Calu3 (cell line): ENCODE results near the gene STRN. TPM values are rescaled to one million over a fixed set of nuclear protein-coding genes. Genes with fewer than 3 reads are reported as not detected.

Experiments
- BruUV-seq: library from RNA; stranded (reverse); fragments of 400-500 nt; replicated peaks from 2 replicates; lab custom pipeline; 2021; lab: Mats Ljungman, UMichigan
- CTCF ChIA-PET: fragments of 300-600 bp; sonication (Branson Sonifier 250); formaldehyde crosslinking; loops from one replicate; lab custom pipeline; 2022; ENCODE audit warnings: antibody characterized with exemption; lab: Charles Lee
- DNase-seq: peaks from one replicate; pipeline ENCODE4 v3.0.0; 2022
- H3K27ac Mint-ChIP-seq: one replicate; pipeline ENCODE4 v1.8.0; 2022; ENCODE audit warnings: mixed read lengths; ENCODE audit not compliant: unreplicated experiment
- H3K27me3 Mint-ChIP-seq: one replicate; pipeline ENCODE4 v1.8.0; 2022; ENCODE audit warnings: mixed read lengths; ENCODE audit not compliant: unreplicated experiment
- H3K36me3 Mint-ChIP-seq: one replicate; pipeline ENCODE4 v1.8.0; 2022; ENCODE audit warnings: mild to moderate bottlenecking, moderate library complexity, mixed read lengths; ENCODE audit not compliant: insufficient read depth, unreplicated experiment
- H3K4me1 Mint-ChIP-seq: one replicate; pipeline ENCODE4 v1.8.0; 2022; ENCODE audit warnings: mild to moderate bottlenecking, low read depth, mixed read lengths; ENCODE audit not compliant: unreplicated experiment
- H3K4me3 Mint-ChIP-seq: one replicate; pipeline ENCODE4 v1.8.0; 2022; ENCODE audit warnings: mild to moderate bottlenecking, low read depth, moderate library complexity, mixed read lengths; ENCODE audit not compliant: unreplicated experiment
- H3K9me3 Mint-ChIP-seq: one replicate; pipeline ENCODE4 v1.8.0; 2022; ENCODE audit warnings: low read depth, mixed read lengths; ENCODE audit not compliant: unreplicated experiment
- CTCF ChIP-seq: fragments of 200-600 bp; IDR thresholded peaks from one replicate; pipeline ENCODE4 v1.8.0; 2022; ENCODE audit warnings: antibody characterized with exemption; ENCODE audit not compliant: unreplicated experiment
- intact Hi-C: fragments of 100-400 bp; cut with micrococcal nuclease; formaldehyde crosslinking; loops from one replicate; pipeline ENCODE4 v1.10.0; 2022; ENCODE audit not compliant: unreplicated experiment
- total RNA-seq: library from RNA; stranded (reverse); gene quantifications from 2 replicates; pipeline ENCODE4 v1.2.3, GENCODE V29; 2022

STRN gene
- total RNA-seq, 1 experiment from 2014 or later: 29.3 TPM

DNA sequence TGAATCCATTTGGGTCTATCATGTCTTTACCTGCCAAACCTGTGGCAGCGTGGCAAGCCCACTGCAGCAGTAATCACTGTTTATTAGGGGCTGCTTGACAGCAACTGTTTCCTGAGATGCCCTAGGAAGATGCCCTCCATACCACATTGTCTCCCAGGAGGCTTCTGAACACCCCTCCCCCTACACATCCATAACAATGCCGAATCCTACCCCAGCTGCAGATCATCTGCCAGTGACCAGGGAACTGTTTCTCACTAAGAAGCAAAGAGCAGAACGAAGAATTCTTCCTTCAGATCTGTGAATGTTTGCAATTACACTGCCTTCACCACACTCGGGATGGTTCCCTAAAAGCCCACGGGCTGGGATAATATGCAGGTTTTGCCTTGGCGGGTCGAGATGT is 142.1 kb downstream of the STRN start:
- Mint-ChIP-seq H3K36me3 (no peaks in the 10 kb centered on the region), H3K27ac (no peak overlapping the region), H3K9me3 (no peaks in the 10 kb centered on the region), H3K4me3 (no peak overlapping the region), H3K4me1 (peaks cover 3% of the 10 kb centered on the region), H3K27me3 (no peaks in the 10 kb centered on the region)
- TF ChIP-seq CTCF: no peak
- BruUV-seq: no TSS peak
- no peak for DNase-seq
- CTCF ChIA-PET: no interaction called here
- intact Hi-C loops: no loop called here

GRCh38 chr2:36823862-36824261 is 142.5 kb downstream of the STRN start:
- DNase-seq: no peak
- CTCF ChIA-PET: no interaction called here
- peaks cover 7% of the 10 kb centered on the region for H3K4me1 Mint-ChIP-seq
- no peak overlapping the region for H3K4me3 Mint-ChIP-seq
- H3K36me3 Mint-ChIP-seq: no peaks in the 10 kb centered on the region
- no peak overlapping the region for H3K27ac Mint-ChIP-seq
- BruUV-seq: no TSS peak
- no peaks in the 10 kb centered on the region for H3K27me3 Mint-ChIP-seq
- no peaks in the 10 kb centered on the region for H3K9me3 Mint-ChIP-seq
- intact Hi-C loops: no loop called here
- TF ChIP-seq CTCF: no peak

DNA sequence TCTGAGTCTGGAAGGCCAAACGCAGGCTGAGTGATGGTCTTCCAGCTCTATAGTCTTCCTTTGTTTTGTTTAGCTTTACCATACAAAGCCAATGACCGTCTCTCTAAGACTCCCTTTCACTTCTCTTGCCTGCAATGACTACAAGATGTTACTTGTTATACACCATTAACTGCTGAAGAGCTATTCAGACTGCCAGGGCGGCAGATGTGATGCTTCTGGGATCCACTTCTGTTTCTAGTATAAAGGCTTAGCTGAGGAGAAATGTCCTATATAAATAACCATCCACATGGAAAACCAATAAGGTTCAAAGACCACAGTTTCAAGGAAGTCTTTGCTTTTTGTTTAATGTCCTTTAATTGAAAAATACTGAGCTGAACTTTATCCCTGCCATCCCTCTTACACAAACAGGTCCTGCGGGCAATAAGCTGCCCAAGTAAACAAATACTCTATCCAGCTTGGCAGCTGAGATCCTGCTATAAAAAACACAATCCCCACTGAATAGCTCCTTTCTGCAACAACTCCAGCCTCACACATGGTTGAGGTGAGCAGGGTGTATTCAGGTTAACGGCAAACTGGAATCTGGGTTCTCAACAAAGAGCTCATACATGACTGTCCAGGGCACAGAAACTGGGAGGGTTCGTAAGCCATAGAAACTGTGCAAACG is 145.3 kb downstream of the STRN start:
- Mint-ChIP-seq H3K27me3 (no peaks in the 10 kb centered on the region), H3K36me3 (no peaks in the 10 kb centered on the region), H3K27ac (no peak overlapping the region), H3K4me1 (peaks cover 9% of the 10 kb centered on the region), H3K9me3 (no peaks in the 10 kb centered on the region), H3K4me3 (no peak overlapping the region)
- CTCF ChIA-PET: interaction anchor here (0.5 kb wide), 1 partner anchor 254 kb away, joined by 3 read pairs; no protein-coding TSS in a partner anchor
- no peak for TF ChIP-seq CTCF
- intact Hi-C loops: no loop called here
- DNase-seq: no peak
- no TSS peak for BruUV-seq

DNA sequence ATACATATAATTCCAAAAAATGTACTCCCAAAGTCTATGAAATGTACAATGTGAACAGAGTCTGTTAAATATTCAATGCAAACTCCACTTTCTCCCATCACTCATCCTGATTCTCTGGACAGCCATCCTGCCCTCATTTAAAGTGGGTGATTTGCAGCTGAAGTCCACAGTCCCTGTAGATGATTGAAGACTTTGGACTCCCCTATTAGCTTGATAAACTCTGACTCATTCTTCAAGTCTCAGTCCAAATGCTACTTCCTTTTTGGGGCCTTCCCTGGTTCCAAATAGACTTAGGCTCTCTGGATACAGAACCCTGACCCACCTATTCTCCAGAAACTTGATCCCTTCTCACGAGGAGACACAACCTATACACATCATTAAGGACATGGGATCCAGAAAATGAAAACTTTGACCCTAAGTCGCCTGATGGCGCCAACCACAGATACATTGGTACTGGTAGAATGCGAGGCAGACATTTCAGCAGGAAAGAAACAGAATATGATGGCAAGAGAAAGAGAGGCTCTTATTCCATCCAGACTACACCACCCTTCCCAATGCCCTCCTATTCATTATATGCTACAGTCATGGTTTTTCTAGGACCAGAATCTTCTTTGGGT is 147.1 kb downstream of the STRN start:
- Mint-ChIP-seq H3K36me3 (no peaks in the 10 kb centered on the region), H3K4me3 (no peak overlapping the region), H3K27ac (no peak overlapping the region), H3K27me3 (no peaks in the 10 kb centered on the region), H3K9me3 (no peaks in the 10 kb centered on the region), H3K4me1 (peaks cover 9% of the 10 kb centered on the region)
- CTCF ChIA-PET: no interaction called here
- TF ChIP-seq CTCF: no peak
- intact Hi-C loops: no loop called here
- DNase-seq: no peak
- BruUV-seq: no TSS peak
